ENCODE data around the gene CCDC73.

- TF ChIP-seq CTCF (IDR thresholded peaks at IDR 0.05) (no peak), POLR2A (IDR thresholded peaks at IDR 0.05) (no peak)
Observed at GRCh38 chr11:32597921-32598320, 196.5 kb downstream of the CCDC73 start.

Measured in right lobe of liver (tissue), 4 donors.